Nephron (organoid): ENCODE measurements around the gene NOD1.

Experiments used
- H3K27ac Mint-ChIP-seq, 3 experiments: 2 replicates each; pipeline ENCODE4 v1.8.0; 2020; ENCODE audit warnings: mixed read lengths in 3 of 3, mild to moderate bottlenecking in 2 of 3, moderate library complexity in 1 of 3
- H3K27me3 Mint-ChIP-seq: 2 replicates; pipeline ENCODE4 v1.8.0; 2021; ENCODE audit warnings: low read depth, mild to moderate bottlenecking, moderate library complexity, mixed read lengths
- H3K36me3 Mint-ChIP-seq: 2 replicates; pipeline ENCODE4 v1.8.0; 2020; ENCODE audit warnings: low read depth, mixed read lengths
- H3K4me1 Mint-ChIP-seq: 2 replicates; pipeline ENCODE4 v1.8.0; 2020; ENCODE audit warnings: mixed read lengths
- H3K4me3 Mint-ChIP-seq, 3 experiments: 2 replicates each; pipeline ENCODE4 v1.8.0; 2020; ENCODE audit warnings: mild to moderate bottlenecking in 3 of 3, mixed read lengths in 3 of 3, moderate library complexity in 2 of 3
- H3K9me3 Mint-ChIP-seq: 2 replicates; pipeline ENCODE4 v1.8.0; 2020; ENCODE audit warnings: mixed read lengths
- CTCF ChIP-seq, 3 experiments: fragments of 200-600 bp; sonication (generic); IDR thresholded peaks; one replicate each; pipeline ENCODE4 v1.5.0; 2021; ENCODE audit warnings: antibody characterized with exemption in 3 of 3; ENCODE audit not compliant: unreplicated experiment in 3 of 3

Gene NOD1

DNA sequence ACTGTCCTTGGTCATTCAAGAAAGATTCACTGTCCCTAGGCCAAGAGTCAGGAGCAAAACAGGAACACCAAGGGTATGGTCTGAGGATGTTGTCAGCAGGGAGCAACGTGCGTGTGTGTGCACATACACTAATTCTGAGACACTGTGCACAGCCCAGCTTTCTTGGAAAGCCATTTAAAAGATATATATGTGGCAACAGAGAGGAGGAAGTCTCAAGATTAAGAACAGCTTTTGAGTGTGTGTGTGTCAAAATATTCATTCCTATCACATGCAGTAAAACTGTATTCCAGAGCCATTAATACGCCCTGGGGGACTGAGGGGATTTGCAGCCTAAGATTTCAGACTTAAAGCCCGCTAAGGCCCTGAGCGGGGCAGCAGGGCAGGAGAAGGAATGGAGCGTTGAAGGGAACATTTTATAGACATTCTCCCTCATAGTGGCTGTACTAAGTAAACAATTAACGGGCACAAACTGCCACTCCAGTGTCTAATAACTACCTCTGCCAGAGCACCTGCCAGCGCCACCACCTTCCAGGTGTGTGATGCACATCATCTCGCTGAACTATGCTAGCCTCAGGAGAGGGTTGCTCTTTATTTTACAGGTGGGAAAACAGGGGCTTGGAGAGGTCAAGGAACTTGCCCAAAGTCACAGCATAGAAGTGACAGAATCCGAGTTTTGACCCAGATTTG, 2.0 kb downstream of the NOD1 start:
- Mint-ChIP-seq H3K4me3 (peak overlapping the region; percentile 72 to 80 (median 74)), H3K27me3 (peaks cover 9% of the 10 kb centered on the region), H3K27ac (peak overlapping the region; percentile 18 to 65 (median 34)), H3K36me3 (no peaks in the 10 kb centered on the region), H3K9me3 (no peaks in the 10 kb centered on the region), H3K4me1 (peaks cover 47% of the 10 kb centered on the region)
- no peak for TF ChIP-seq CTCF (IDR thresholded peaks at IDR 0.05; ENCODE audit: unreplicated experiment in 3 of 3)

DNA sequence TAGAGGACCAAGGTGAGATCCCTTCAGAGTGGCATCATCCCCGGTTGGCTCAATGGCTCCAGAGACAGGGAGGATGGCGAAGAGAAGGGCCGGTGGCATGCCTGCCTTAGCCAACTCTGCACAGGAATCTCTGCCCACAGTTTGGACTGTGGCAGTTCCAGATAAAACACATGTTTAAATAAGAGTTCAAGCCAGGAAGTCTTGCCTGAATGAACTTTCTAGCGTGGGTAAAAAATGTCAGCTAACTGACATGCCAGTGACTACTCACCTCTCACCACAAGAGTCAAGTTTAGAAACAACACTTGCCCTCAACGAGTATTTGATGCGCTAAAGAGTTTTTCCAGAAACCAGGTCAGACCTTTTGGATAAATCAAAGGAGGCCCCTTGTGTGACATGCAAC, 3.0 kb downstream of the NOD1 start:
- no peaks in the 10 kb centered on the region for H3K36me3 Mint-ChIP-seq
- H3K27me3 Mint-ChIP-seq: peaks cover 9% of the 10 kb centered on the region
- no peak for TF ChIP-seq CTCF (IDR thresholded peaks at IDR 0.05; ENCODE audit: unreplicated experiment in 3 of 3)
- peak overlapping the region in 1 of 3 experiments; percentile 24 for H3K4me3 Mint-ChIP-seq
- H3K4me1 Mint-ChIP-seq: peaks cover 56% of the 10 kb centered on the region
- H3K27ac Mint-ChIP-seq: no peak overlapping the region
- no peaks in the 10 kb centered on the region for H3K9me3 Mint-ChIP-seq

- Mint-ChIP-seq H3K36me3 (no peaks in the 10 kb centered on the region), H3K4me3 (peak overlapping the region in 1 of 3 experiments; percentile 40), H3K4me1 (peaks cover 63% of the 10 kb centered on the region), H3K27ac (peak overlapping the region in 2 of 3 experiments; percentile 16 to 70), H3K27me3 (peaks cover 5% of the 10 kb centered on the region), H3K9me3 (no peaks in the 10 kb centered on the region)
- no peak for TF ChIP-seq CTCF (IDR thresholded peaks at IDR 0.05; ENCODE audit: unreplicated experiment in 3 of 3)
Observed at GRCh38 chr7:30474893-30475292, 3.7 kb downstream of the NOD1 start.

GRCh38 chr7:30474485-30474884, 4.1 kb downstream of the NOD1 start:
- TF ChIP-seq CTCF (IDR thresholded peaks at IDR 0.05; ENCODE audit: unreplicated experiment in 3 of 3): no peak
- Mint-ChIP-seq H3K27ac (peak overlapping the region in 2 of 3 experiments; percentile 16 to 70), H3K27me3 (peaks cover 2% of the 10 kb centered on the region), H3K4me3 (peak overlapping the region in 1 of 3 experiments; percentile 40), H3K36me3 (no peaks in the 10 kb centered on the region), H3K4me1 (peaks cover 66% of the 10 kb centered on the region), H3K9me3 (no peaks in the 10 kb centered on the region)

DNA sequence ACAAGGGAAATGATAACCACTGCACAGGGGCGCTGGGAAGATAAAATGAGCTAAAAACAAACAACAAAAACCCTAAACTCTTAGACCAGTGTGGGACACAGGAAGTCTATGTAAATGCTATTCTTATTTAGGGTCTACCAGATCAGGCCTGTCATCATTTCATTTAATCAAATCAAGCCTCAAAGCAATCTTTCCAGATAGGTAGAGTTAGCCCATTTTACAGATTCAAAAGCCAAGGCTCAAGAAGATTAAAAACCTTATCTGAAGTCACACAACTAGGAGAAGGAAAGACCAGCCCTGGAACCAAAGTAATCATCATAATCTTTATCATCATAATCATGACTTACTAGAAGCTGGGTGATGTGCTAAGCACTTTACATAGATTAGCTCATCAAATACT, 4.7 kb downstream of the NOD1 start:
- H3K9me3 Mint-ChIP-seq: no peaks in the 10 kb centered on the region
- TF ChIP-seq CTCF (IDR thresholded peaks at IDR 0.05; ENCODE audit: unreplicated experiment in 3 of 3): no peak
- no peak overlapping the region for H3K27ac Mint-ChIP-seq
- H3K27me3 Mint-ChIP-seq: no peaks in the 10 kb centered on the region
- H3K36me3 Mint-ChIP-seq: no peaks in the 10 kb centered on the region
- peaks cover 72% of the 10 kb centered on the region for H3K4me1 Mint-ChIP-seq
- no peak overlapping the region for H3K4me3 Mint-ChIP-seq
